ENCODE results near the gene ASCL3. TPM values are rescaled to one million over a fixed set of nuclear protein-coding genes. Genes with fewer than 3 reads are reported as not detected.
"Not testable (repeated sequence)": the region's sequence is repeated elsewhere in the genome, so short reads cannot be mapped to it uniquely, and the experiment has no call there.

The ASCL3 gene
- total RNA-seq, 1 experiment from 2014 or later, result not detected

- CTCF ChIA-PET, result no interaction called here
- peaks cover 5% of the 10 kb centered on the region for H3K9me3 Mint-ChIP-seq (ENCODE audit: low read depth, unreplicated experiment)
- no peak overlapping the region for H3K27ac Mint-ChIP-seq (ENCODE audit: unreplicated experiment)
- H3K27me3 Mint-ChIP-seq (ENCODE audit: unreplicated experiment), result no peaks in the 10 kb centered on the region
- no peak overlapping the region for H3K4me3 Mint-ChIP-seq (ENCODE audit: low read depth, unreplicated experiment)
- TF ChIP-seq CTCF (IDR thresholded peaks at IDR 0.05; ENCODE audit: unreplicated experiment), result no peak
- no peak for DNase-seq
- BruUV-seq (replicated peaks), result no TSS peak
- H3K4me1 Mint-ChIP-seq (ENCODE audit: low read depth, unreplicated experiment), result no peaks in the 10 kb centered on the region
- intact Hi-C loops (cut with micrococcal nuclease; ENCODE audit: unreplicated experiment), result no loop called here
- no peaks in the 10 kb centered on the region for H3K36me3 Mint-ChIP-seq (ENCODE audit: insufficient read depth, unreplicated experiment)
Measured at GRCh38 chr11:8899119-8899753, 43.6 kb downstream of the ASCL3 start.

GRCh38 chr11:8891185-8891584, 51.6 kb downstream of the ASCL3 start:
- H3K36me3 Mint-ChIP-seq (ENCODE audit: insufficient read depth, unreplicated experiment); DNase-seq; BruUV-seq (replicated peaks); H3K4me3 Mint-ChIP-seq (ENCODE audit: low read depth, unreplicated experiment); intact Hi-C loops (cut with micrococcal nuclease; ENCODE audit: unreplicated experiment); H3K9me3 Mint-ChIP-seq (ENCODE audit: low read depth, unreplicated experiment); H3K27ac Mint-ChIP-seq (ENCODE audit: unreplicated experiment); H3K4me1 Mint-ChIP-seq (ENCODE audit: low read depth, unreplicated experiment): not testable (repeated sequence)
- CTCF ChIA-PET, result interaction anchor here (0.6 kb wide), 1 partner anchor 350 kb away, joined by 3 read pairs; no protein-coding TSS in a partner anchor
- peaks cover 31% of the 10 kb centered on the region for H3K27me3 Mint-ChIP-seq (ENCODE audit: unreplicated experiment)

Other genes with a start within 250 kb of the ASCL3 start
- gene AKIP1, start 31.8 kb downstream of the ASCL3 start, total RNA-seq (2022), result 23.0 and 26.8 TPM in 2 replicates
- not detected in 2 replicates for gene C11orf16, start 10.1 kb downstream of the ASCL3 start, total RNA-seq (2022)
- 31.3 and 31.5 TPM in 2 replicates for gene TMEM9B, start 21.4 kb upstream of the ASCL3 start, total RNA-seq (2022)
- gene NRIP3, start 61.0 kb upstream of the ASCL3 start, total RNA-seq (2022), result 0.73 and 0.83 TPM in 2 replicates
- not detected in 2 replicates for gene SCUBE2, start 148.6 kb upstream of the ASCL3 start, total RNA-seq (2022)